ENCODE results near the gene MYO9B. TPM values are rescaled to one million over a fixed set of nuclear protein-coding genes. Genes with fewer than 3 reads are reported as not detected.

Gene MYO9B
- polyA plus RNA-seq (ENCODE audit: insufficient read length): 64.1 TPM
- long read RNA-seq, donor 1, partial matches to known transcripts: 8 of 8 reads
- long read RNA-seq, donor 1, other reads (novel, unspliced or antisense): 0 of 8 reads
- long read RNA-seq, donor 2, partial matches to known transcripts: 9 of 9 reads
- long read RNA-seq, donor 2, other reads (novel, unspliced or antisense): 0 of 9 reads
- long read RNA-seq, donor 3, partial matches to known transcripts: 0 of 1 reads
- long read RNA-seq, donor 3, other reads (novel, unspliced or antisense): 0 of 1 reads
- long read RNA-seq, donor 4: 0 reads
- long read RNA-seq, donor 5: 0 reads
- long read RNA-seq, donor 6, partial matches to known transcripts: 0 of 1 reads
- long read RNA-seq, donor 6, other reads (novel, unspliced or antisense): 0 of 1 reads
- long read RNA-seq, donor 7: 0 reads
- long read RNA-seq, donor 8: 0 reads

- DNase-seq: peak; percentile 99
Observed at GRCh38 chr19:17075035-17075863, at the start of gene MYO9B, which contains the start of gene HAUS8. Gene MYO9B (plus strand): TSS chr19:17075777. CDS start chr19:17101718, 25,941 bp downstream. Gene HAUS8 (minus strand): TSS chr19:17075452. CDS start chr19:17075422, 30 bp downstream.

- DNase-seq: no peak
Observed at GRCh38 chr19:17025991-17026658, 49.5 kb upstream of the MYO9B start.

GRCh38 chr19:17026706-17027534, 48.7 kb upstream of the MYO9B start, which contains the start of gene CPAMD8:
Gene CPAMD8 (minus strand): TSS chr19:17026810. CDS start chr19:17026642, 168 bp downstream.
- no peak for DNase-seq

- no peak for DNase-seq
Observed at GRCh38 chr19:17027535-17027975, 48.0 kb upstream of the MYO9B start.

- no peak for DNase-seq
Observed at GRCh38 chr19:17031741-17032140, 43.8 kb upstream of the MYO9B start.

GRCh38 chr19:17035842-17036424, 39.6 kb upstream of the MYO9B start:
- no peak for DNase-seq

GRCh38 chr19:17036640-17037039, 38.9 kb upstream of the MYO9B start:
- no peak for DNase-seq

GRCh38 chr19:17037184-17037583, 38.4 kb upstream of the MYO9B start:
- no peak for DNase-seq

GRCh38 chr19:17037966-17038500, 37.5 kb upstream of the MYO9B start:
- no peak for DNase-seq

- DNase-seq: no peak
Observed at GRCh38 chr19:17041976-17042375, 33.6 kb upstream of the MYO9B start.

- no peak for DNase-seq
Observed at GRCh38 chr19:17043744-17044143, 31.8 kb upstream of the MYO9B start.

GRCh38 chr19:17045907-17046502, 29.6 kb upstream of the MYO9B start:
- no peak for DNase-seq

GRCh38 chr19:17048885-17049453, 26.6 kb upstream of the MYO9B start:
- DNase-seq: no peak

- DNase-seq: no peak
Observed at GRCh38 chr19:17049711-17050280, 25.8 kb upstream of the MYO9B start.

GRCh38 chr19:17052439-17052838, 23.1 kb upstream of the MYO9B start:
- peak; percentile 54 for DNase-seq

GRCh38 chr19:17054746-17055145, 20.8 kb upstream of the MYO9B start:
- no peak for DNase-seq

- DNase-seq: no peak
Observed at GRCh38 chr19:17055636-17056035, 19.9 kb upstream of the MYO9B start.

GRCh38 chr19:17058236-17058635, 17.3 kb upstream of the MYO9B start:
- DNase-seq: no peak

- DNase-seq: no peak
Observed at GRCh38 chr19:17060802-17061201, 14.8 kb upstream of the MYO9B start.

All from left kidney (tissue), 8 donors.